HepG2 (cell line): ENCODE data around the gene KAT14. TPM values are rescaled to one million over a fixed set of nuclear protein-coding genes. Genes with fewer than 3 reads are reported as not detected.
A peak's percentile ranks its signal among the peaks of the same experiment; 100 is the strongest.

Source experiments
- CREM ChIP-seq, 2 experiments: sonication (generic) in 1 of 2; formaldehyde crosslinking in 1 of 2; IDR thresholded peaks; 2 replicates each; pipeline versions ENCODE4 v1.4.0 to v1.6.1; 2016 to 2020; ENCODE audit warnings: antibody characterized with exemption in 1 of 2, mild to moderate bottlenecking in 1 of 2, missing genetic modification reagents in 1 of 2
- GTF2F1 ChIP-seq: fragments of 150-350 bp; IDR thresholded peaks from 2 replicates; pipeline ENCODE4 v1.6.1; 2014; ENCODE audit warnings: low read length
- HBP1 ChIP-seq: IDR thresholded peaks from 2 replicates; pipeline ENCODE4 v1.6.1; 2016; ENCODE audit warnings: low read depth, control low read depth
- HNF4A ChIP-seq: sonication (generic); formaldehyde crosslinking; IDR thresholded peaks from 2 replicates; pipeline ENCODE4 v1.4.0; 2020; ENCODE audit warnings: missing genetic modification reagents
- KDM5B ChIP-seq: sonication (generic); formaldehyde crosslinking; IDR thresholded peaks from 2 replicates; pipeline ENCODE4 v1.4.0; 2020; ENCODE audit warnings: missing genetic modification reagents, mild to moderate bottlenecking, borderline replicate concordance
- KLF11 ChIP-seq: IDR thresholded peaks from 2 replicates; pipeline ENCODE4 v1.6.1; 2016; ENCODE audit warnings: missing compliant biosample characterization
- MAZ ChIP-seq, 2 experiments: sonication (generic) in 1 of 2; formaldehyde crosslinking in 1 of 2; IDR thresholded peaks; 2 replicates each; pipeline versions ENCODE4 v1.5.0 to v1.6.1; 2012 to 2020; ENCODE audit warnings: low read depth in 2 of 2, mild to moderate bottlenecking in 2 of 2, borderline replicate concordance in 1 of 2, improper control_type of control experiment in 1 of 2, low read length in 1 of 2, missing genetic modification reagents in 1 of 2, moderate library complexity in 1 of 2
- PAXIP1 ChIP-seq: sonication (generic); formaldehyde crosslinking; conservative IDR thresholded peaks from 2 replicates; pipeline ENCODE4 v1.4.0; 2020; ENCODE audit warnings: mild to moderate bottlenecking, missing genetic modification reagents, moderate library complexity
- PPARG ChIP-seq: conservative IDR thresholded peaks from 2 replicates; pipeline ENCODE4 v1.6.1; 2016; ENCODE audit warnings: missing biosample characterization, missing genetic modification reagents
- RELA ChIP-seq: sonication (generic); formaldehyde crosslinking; IDR thresholded peaks from 2 replicates; pipeline ENCODE4 v1.4.0; 2020; ENCODE audit warnings: missing genetic modification reagents
- SNAPC2 ChIP-seq: sonication (generic); formaldehyde crosslinking; IDR thresholded peaks from 2 replicates; pipeline ENCODE4 v1.8.1; 2022; ENCODE audit warnings: mild to moderate bottlenecking, missing genetic modification reagents
- SNRNP70 ChIP-seq: fragments of 200-400 bp; formaldehyde crosslinking; IDR thresholded peaks from 2 replicates; pipeline ENCODE4 v1.6.1; 2017; ENCODE audit warnings: mild to moderate bottlenecking, low read depth, low read length, moderate library complexity
- ZBTB40 ChIP-seq, 2 experiments: fragments of 450-650 bp in 1 of 2; sonication (generic) in 1 of 2; formaldehyde crosslinking in 1 of 2; IDR thresholded peaks; 2 replicates each; pipeline versions ENCODE4 v1.6.1 to v1.8.0; 2016 to 2022; ENCODE audit warnings: antibody characterized with exemption in 1 of 2, mild to moderate bottlenecking in 1 of 2, missing genetic modification reagents in 1 of 2
- ZNF256 ChIP-seq: sonication (generic); formaldehyde crosslinking; conservative IDR thresholded peaks from 2 replicates; pipeline ENCODE4 v1.4.0; 2020; ENCODE audit warnings: missing genetic modification reagents
- ZNF879 ChIP-seq: sonication (generic); formaldehyde crosslinking; IDR thresholded peaks from 2 replicates; pipeline ENCODE4 v1.8.1; 2023; ENCODE audit warnings: missing genetic modification reagents
- polyA plus RNA-seq, 8 experiments: library from polyadenylated mRNA; depleted of rRNA in 3 of 8; stranded (reverse) in 7 of 8; unstranded in 1 of 8; fragments of >200 nt; fragmentation: Illumina TruSeq in 4 of 8; extraction: Trizol in 4 of 8; gene quantifications; 2 replicates each; pipeline versions ENCODE4 v1.2.1 to v1.2.3, GENCODE V29; 2011 to 2016; ENCODE audit warnings: low read depth in 4 of 8, missing spikeins in 1 of 8, mixed read lengths in 1 of 8; ENCODE audit not compliant: insufficient read depth in 1 of 8
- total RNA-seq, 5 experiments: library from RNA; depleted of rRNA; stranded (reverse); fragments of >200 nt; fragmentation: Illumina TruSeq; extraction: Trizol; gene quantifications; 2 replicates each; pipeline ENCODE4 v1.2.3, GENCODE V29; 2016; ENCODE audit warnings: low read depth in 1 of 5

Gene KAT14
- total and polyA plus RNA-seq, 2 of the 13 experiments (the other 11 are each of a cell fraction or from before 2014, with no cell fraction given): 5.1 to 15.1 TPM

GRCh38 chr20:18144541-18145099 is 7.0 kb downstream of the KAT14 start (continued):
- TF ChIP-seq ZBTB40 (IDR thresholded peaks at IDR 0.05) (no peak), ZBTB40 (CRISPR knock-in tag; IDR thresholded peaks at IDR 0.05) (no peak), CREM (IDR thresholded peaks at IDR 0.05) (peak; percentile 43; the same call in 1 of the 2 replicates), CREM (CRISPR knock-in tag; IDR thresholded peaks at IDR 0.05) (no peak), SNAPC2 (CRISPR knock-in tag) (no peak), HBP1 (no peak), MAZ (IDR thresholded peaks at IDR 0.05; ENCODE audit: borderline replicate concordance, low read depth, low read length) (no peak), MAZ (CRISPR knock-in tag; IDR thresholded peaks at IDR 0.05; ENCODE audit: low read depth) (no peak), ZNF879 (CRISPR knock-in tag) (0 out of 2 replicates have a peak, but pooled peaks have one; percentile 43), KLF11 (CRISPR knock-in tag) (no peak), PPARG (CRISPR knock-in tag) (0 out of 2 replicates have a peak, but pooled peaks have one; percentile 40), KDM5B (CRISPR knock-in tag) (no peak), HNF4A (CRISPR knock-in tag) (peak; percentile 98), PAXIP1 (CRISPR knock-in tag) (peak; percentile 72), RELA (no peak), GTF2F1 (no peak), ZNF256 (CRISPR knock-in tag) (no peak), SNRNP70 (no peak)
